ENCODE measurements around the gene WNT8A. TPM values are rescaled to one million over a fixed set of nuclear protein-coding genes. Genes with fewer than 3 reads are reported as not detected.

The WNT8A gene, protein sequence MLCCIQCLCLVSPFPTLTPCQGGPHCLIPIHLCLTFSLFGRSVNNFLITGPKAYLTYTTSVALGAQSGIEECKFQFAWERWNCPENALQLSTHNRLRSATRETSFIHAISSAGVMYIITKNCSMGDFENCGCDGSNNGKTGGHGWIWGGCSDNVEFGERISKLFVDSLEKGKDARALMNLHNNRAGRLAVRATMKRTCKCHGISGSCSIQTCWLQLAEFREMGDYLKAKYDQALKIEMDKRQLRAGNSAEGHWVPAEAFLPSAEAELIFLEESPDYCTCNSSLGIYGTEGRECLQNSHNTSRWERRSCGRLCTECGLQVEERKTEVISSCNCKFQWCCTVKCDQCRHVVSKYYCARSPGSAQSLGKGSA
- total RNA-seq, result not detected
- long read RNA-seq, result 0 reads

DNA sequence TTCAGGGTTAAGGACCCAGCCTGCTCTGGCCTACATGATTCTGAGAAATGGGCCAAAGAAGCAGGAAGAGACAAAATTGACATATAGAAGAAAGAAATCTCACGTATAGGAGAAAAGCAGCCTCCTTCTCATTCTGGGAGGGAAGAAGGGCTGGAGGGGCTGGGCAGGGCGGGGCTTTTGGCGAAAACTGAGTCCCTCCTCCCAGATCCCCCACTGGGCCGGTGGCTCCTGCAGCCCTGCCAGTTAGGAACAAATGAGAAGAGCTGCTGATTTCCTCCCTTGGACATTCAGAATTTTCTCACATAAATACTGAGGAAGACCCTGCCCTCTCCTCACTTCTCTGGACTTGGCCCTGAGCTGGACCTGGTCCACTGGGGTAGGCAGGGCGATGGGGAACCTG, at the start of gene WNT8A:
Gene WNT8A (plus strand): TSS at position 332 of the 400 bp plus-strand sequence. CDS start 95 bp downstream, outside the sequence.
- DNase-seq (no peak), ATAC-seq (no peak)
- H3K27me3 ChIP-seq (ENCODE audit: low read depth), result no peaks in the 10 kb centered on the region
- H3K4me3 ChIP-seq, result no peak within 1 kb of the TSS
- H3K9me3 ChIP-seq, result no peaks in the 10 kb centered on the region
- H3K4me1 ChIP-seq, result no peaks in the 10 kb centered on the region
- H3K27ac ChIP-seq, result no peak within 1 kb of the TSS
- TF ChIP-seq, protein P1, sequence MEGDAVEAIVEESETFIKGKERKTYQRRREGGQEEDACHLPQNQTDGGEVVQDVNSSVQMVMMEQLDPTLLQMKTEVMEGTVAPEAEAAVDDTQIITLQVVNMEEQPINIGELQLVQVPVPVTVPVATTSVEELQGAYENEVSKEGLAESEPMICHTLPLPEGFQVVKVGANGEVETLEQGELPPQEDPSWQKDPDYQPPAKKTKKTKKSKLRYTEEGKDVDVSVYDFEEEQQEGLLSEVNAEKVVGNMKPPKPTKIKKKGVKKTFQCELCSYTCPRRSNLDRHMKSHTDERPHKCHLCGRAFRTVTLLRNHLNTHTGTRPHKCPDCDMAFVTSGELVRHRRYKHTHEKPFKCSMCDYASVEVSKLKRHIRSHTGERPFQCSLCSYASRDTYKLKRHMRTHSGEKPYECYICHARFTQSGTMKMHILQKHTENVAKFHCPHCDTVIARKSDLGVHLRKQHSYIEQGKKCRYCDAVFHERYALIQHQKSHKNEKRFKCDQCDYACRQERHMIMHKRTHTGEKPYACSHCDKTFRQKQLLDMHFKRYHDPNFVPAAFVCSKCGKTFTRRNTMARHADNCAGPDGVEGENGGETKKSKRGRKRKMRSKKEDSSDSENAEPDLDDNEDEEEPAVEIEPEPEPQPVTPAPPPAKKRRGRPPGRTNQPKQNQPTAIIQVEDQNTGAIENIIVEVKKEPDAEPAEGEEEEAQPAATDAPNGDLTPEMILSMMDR (IDR thresholded peaks at IDR 0.05), result no peak
- no peaks in the 10 kb centered on the region for H3K36me3 ChIP-seq
- intact Hi-C loops (cut with DNase I), result no loop called here

DNA sequence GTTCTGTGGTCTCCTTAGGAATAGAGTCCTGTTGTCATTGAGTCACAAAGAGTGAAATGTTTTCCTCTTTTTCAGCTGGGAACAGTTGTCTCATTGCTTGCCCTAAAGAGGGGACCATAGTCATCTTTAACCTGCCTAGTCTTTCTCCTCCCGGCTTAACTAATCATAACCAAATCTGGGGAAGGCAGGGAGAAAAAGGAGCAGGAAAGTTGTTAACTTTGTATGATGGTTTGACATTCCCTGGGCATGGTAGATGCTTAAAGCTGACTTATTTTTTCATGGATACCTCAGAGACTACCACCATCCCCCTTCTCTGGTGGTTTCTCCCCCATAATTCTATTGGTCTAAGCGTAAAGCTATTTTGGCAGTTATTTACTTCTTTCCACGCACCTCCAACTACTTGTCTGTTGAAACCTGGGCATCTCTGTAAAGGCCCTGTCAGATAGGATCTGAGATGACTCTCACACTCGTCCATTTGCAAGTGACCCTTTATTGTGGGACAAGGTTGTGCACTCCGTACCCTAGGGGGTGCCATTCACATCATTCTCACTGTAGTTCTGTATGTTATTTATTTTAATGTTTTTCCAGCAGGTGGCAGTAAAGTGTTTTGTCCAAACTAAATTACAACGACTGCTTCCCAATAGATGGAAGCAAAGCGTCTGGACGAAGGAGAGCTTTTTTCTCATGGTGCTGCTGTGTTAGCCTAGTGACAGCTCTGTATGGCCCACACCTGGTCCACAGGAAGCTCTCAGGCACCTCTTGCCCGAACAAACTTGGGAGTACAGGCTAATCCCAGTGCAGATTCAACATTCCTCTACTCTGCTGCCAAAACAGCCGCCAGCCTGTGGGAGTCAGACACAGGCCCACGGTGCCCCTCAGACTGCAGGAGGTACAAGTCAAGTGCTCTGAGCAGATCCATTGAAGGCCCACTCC, 48.0 kb upstream of the WNT8A start:
- Histone ChIP-seq H3K27me3 (ENCODE audit: low read depth) (no peaks in the 10 kb centered on the region), H3K9me3 (no peaks in the 10 kb centered on the region), H3K36me3 (no peaks in the 10 kb centered on the region), H3K4me3 (no peak overlapping the region), H3K27ac (no peak overlapping the region), H3K4me1 (peaks cover 23% of the 10 kb centered on the region)
- DNase-seq, result no peak
- intact Hi-C loops (cut with DNase I), result no loop called here
- peak; percentile 47 to 68 for ATAC-seq
- TF ChIP-seq, protein P1 (IDR thresholded peaks at IDR 0.05), result peak; percentile 77

DNA sequence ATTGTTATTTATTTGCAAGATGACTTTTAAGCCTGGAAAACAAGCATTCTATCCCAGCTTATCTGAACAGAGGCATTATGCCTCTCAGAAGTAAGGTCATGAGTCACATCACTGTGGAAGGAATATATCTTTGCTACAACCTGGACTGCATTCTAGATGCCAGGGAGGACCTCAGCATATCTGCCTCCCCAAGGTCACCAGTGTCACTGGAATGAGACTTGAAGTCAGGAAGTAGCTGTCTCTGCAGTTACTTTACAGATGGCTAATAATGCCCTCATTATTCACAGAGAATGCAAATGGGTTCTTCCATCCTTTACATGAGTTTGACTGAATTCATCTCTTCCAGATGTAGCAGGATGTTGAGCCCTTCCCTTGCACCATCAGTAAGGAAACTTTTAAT, 46.6 kb upstream of the WNT8A start:
- intact Hi-C loops (cut with DNase I), result no loop called here
- H3K4me3 ChIP-seq, result no peak overlapping the region
- TF ChIP-seq, protein P1 (IDR thresholded peaks at IDR 0.05), result no peak
- no peaks in the 10 kb centered on the region for H3K36me3 ChIP-seq
- peaks cover 11% of the 10 kb centered on the region for H3K4me1 ChIP-seq
- DNase-seq (no peak), ATAC-seq (no peak)
- no peak overlapping the region for H3K27ac ChIP-seq
- H3K9me3 ChIP-seq, result no peaks in the 10 kb centered on the region
- no peaks in the 10 kb centered on the region for H3K27me3 ChIP-seq (ENCODE audit: low read depth)

DNA sequence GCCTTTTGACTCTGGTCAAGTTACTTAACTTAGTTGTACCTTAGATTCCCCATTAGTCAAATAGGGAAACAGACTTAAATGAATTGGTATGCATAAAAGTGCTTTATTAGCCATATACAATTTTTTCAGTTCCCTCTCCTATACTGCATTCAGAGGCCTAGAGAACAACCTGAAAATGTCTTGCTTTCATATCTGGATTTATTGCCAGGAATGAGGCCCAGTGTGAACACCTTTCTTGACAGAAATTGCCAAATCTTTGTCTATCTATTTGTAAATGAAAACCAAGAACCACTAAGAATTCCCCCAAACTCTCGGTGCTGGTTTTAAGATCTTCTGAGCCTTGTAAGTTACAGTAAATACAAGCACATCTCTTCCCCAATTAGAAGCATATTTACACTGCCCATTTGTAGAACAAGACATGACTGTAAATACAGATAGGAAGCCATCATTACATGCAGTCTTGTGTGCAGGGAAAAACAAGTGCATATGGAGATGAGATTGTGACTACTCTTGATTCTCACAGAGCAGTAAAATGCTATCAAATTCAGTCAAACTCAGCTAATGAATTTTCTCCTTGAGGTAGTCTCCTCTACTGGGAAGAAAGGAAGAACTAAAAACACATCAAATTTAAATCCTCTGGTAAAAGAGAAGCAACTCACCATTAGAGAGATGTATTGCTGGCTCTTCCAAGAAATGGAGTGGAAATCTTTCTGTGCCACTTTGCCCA, 45.8 kb upstream of the WNT8A start:
- no peak for ATAC-seq

More for the DNA sequence above, 45.8 kb upstream of the WNT8A start:
- Histone ChIP-seq H3K9me3 (no peaks in the 10 kb centered on the region), H3K4me1 (peaks cover 11% of the 10 kb centered on the region), H3K27me3 (ENCODE audit: low read depth) (no peaks in the 10 kb centered on the region), H3K4me3 (no peak overlapping the region), H3K36me3 (no peaks in the 10 kb centered on the region), H3K27ac (no peak overlapping the region)
- no peak for DNase-seq
- intact Hi-C loops (cut with DNase I), result no loop called here
- TF ChIP-seq, protein P1 (IDR thresholded peaks at IDR 0.05), result no peak

Measured in lower lobe of right lung (tissue), 2 donors.